Astrocyte of the cerebellum (primary cell): ENCODE results near the gene EIF1B.

Experiments used
- DNase-seq: peaks from one replicate; pipeline ENCODE4 v3.0.0-alpha.2; 2011; ENCODE audit warnings: low read depth
- H3K4me3 ChIP-seq: 2 replicates; pipeline ENCODE4 v1.5.1; 2011; ENCODE audit warnings: mild to moderate bottlenecking, low read depth, low read length, moderate library complexity
- in situ Hi-C: cut with HindIII; loops from 2 replicates; pipeline ENCODE4 v1.10.0; 2017; ENCODE audit warnings: low sequenced_read_pairs
- TF ChIP-seq, protein P1 (sequence below): IDR thresholded peaks from 2 replicates; pipeline ENCODE4 v1.5.1; 2012; ENCODE audit warnings: low read length, low read depth, moderate library complexity, mild to moderate bottlenecking; ENCODE audit errors: missing control alignments

The EIF1B gene

DNA sequence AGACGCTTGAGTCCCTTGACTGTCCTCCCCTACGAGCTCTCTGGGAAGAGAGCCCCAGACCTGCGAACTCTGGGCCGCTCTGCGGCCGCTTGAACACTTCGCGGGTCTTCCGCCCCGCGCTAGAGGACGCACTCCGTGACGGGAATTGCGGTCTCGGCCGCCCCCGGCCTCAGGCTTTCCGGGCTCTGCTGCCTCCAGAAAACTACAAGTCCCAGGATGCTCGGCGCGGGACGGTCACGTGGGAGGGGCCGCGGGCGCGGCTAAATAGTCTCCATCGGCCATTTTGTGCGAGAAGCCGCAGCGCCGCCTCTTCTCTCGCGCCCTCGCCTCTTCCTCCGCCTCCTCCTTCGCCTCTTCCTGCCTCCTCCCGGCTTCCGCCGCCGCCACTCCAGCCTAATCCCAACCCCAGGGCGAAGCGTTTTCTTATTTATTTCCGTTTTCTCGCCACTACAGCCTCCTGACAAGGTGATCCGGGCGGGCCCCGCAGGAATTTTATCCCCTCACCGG lies at the start of gene EIF1B:
TSS of gene EIF1B (plus strand) at position 290 of the 507 bp plus-strand sequence. CDS start 235 bp downstream, outside the sequence.
- peak; percentile 92 for DNase-seq
- TF ChIP-seq, protein P1, sequence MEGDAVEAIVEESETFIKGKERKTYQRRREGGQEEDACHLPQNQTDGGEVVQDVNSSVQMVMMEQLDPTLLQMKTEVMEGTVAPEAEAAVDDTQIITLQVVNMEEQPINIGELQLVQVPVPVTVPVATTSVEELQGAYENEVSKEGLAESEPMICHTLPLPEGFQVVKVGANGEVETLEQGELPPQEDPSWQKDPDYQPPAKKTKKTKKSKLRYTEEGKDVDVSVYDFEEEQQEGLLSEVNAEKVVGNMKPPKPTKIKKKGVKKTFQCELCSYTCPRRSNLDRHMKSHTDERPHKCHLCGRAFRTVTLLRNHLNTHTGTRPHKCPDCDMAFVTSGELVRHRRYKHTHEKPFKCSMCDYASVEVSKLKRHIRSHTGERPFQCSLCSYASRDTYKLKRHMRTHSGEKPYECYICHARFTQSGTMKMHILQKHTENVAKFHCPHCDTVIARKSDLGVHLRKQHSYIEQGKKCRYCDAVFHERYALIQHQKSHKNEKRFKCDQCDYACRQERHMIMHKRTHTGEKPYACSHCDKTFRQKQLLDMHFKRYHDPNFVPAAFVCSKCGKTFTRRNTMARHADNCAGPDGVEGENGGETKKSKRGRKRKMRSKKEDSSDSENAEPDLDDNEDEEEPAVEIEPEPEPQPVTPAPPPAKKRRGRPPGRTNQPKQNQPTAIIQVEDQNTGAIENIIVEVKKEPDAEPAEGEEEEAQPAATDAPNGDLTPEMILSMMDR: peak; percentile 91
- in situ Hi-C loops: no loop called here
- peak within 1 kb of the TSS; percentile 92 for H3K4me3 ChIP-seq

DNA sequence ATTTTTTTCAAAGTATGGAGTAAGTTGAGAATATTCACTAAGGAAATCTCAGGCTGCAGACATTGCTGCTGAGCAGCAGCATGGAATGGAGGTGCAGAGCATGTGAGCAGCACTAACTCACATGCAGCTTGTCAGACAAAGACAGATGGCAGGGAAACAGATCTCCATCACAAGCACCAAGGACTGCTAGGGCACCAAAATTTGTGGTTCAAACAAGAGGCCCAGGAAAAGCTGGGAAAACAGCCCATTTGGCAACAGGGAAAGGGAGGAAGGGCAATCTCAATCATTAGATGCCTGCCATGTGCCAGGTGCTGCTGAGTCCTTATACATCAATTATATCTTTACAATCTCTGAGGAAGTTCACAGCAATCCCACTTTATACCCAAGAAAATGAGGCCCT lies 47.2 kb upstream of the EIF1B start:
- in situ Hi-C loops: no loop called here
- H3K4me3 ChIP-seq: no peak overlapping the region
- TF ChIP-seq, protein P1: no peak
- no peak for DNase-seq

DNA sequence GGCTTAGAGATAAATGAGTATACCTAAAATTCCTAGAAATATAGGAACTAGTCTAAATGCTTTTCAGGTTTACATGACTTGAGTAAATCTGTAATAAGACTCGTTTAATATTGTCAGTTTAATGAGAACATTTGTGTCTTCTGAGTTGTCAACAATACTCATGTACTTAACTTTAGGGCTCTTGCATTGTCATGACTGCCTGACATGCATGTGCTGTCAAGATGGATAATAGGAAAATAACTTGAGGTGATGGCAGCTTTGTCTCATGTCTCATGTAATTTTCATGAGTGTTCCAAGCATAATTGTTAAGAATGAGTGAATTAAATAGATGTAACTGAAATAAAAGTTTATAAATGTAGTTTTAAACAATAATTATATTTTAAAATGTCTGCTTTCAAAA lies 45.1 kb upstream of the EIF1B start:
- H3K4me3 ChIP-seq: no peak overlapping the region
- in situ Hi-C loops: no loop called here
- DNase-seq: no peak
- TF ChIP-seq, protein P1: no peak

DNA sequence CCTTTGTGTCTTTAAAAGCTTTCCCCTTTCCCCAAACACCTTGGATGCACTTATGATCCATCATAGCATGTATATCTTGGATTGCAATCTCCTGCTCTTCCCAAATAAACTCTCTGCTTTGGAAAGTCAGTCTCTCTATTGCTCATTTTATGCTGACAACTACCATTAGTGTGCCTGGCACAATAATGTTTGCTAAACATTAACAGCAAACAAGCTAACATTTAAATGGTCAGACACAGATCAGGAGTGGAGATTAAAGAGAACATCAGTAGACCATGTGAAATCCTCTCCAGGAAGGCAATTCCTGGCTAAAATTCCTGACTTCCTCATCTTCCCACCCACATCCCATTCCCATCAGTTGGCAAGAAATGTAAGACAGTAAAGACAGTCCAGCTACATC lies 44.3 kb upstream of the EIF1B start:
- in situ Hi-C loops: no loop called here
- TF ChIP-seq, protein P1: no peak
- no peak for DNase-seq
- H3K4me3 ChIP-seq: no peak overlapping the region

DNA sequence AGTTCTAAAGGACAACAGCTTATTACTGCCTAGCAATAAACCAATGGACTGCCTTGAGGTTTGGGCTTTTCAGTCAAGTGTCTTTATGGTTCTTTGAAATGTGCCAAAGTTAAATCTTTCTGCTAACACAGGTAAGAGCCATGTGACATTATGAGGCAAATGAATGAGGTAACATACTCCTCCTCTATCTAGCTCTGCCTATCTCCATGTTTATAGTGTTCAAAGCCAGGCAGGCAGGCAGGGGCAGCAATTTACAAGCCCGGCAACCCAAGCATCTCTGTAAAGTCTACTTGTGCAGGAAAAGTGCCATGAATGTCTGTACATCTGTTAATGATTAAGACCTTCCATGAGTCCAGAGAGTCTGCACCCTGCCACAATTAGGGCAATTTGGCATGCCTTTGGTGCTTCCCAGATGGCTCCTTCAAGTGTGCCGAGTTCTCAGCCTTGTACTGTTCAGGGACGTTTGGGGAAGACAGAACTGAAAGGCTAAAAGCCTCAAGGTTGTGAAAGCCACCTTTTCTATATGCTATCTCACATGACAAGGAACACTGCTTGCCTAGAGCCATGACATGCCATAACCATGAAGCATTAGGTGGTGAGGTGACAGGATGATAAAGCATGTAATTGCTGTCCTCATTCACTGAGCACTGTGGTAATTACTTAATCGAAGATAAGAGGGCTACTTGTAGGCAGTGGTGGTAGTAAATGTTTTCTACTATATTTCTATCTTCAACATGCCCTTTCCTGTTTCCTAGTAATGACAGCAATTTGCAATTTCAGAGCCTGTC lies 41.4 kb upstream of the EIF1B start:
- TF ChIP-seq, protein P1: no peak
- H3K4me3 ChIP-seq: no peak overlapping the region
- in situ Hi-C loops: no loop called here
- DNase-seq: no peak

DNA sequence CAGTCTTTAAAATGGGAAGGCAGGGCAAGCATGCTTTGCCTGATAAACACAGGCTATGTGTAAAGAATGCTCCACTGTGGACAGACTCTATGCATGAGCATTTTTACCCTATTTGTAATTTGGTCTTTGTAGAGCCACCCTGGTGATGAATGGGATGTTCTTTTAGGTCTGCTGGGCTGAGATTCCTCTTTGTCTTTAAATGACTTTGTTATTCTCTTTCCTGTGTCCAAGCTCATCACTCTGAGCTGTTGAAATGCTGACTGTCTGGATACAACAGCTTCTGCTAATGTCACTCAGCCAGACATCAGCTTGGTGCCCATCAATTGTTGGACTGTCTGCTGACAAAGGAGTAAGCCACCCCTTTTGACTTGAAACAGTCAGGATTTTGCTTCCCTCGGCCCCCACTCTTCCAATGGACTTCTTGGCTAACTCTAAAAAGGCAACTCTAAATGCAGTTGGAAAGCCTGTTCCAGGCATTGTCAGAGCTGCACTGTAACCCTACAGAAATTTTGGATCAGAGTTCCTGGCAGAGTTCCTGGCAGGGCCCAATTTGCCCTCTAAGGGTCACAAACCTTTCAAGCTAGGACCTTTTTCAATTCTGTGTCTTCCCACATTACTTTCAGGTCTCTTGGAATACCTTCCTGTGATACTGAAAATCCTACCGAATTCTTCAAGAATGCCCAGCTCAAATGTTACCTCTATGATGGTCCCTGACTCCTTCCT lies 40.5 kb upstream of the EIF1B start:
- in situ Hi-C loops: no loop called here

More for the DNA sequence above, 40.5 kb upstream of the EIF1B start:
- TF ChIP-seq, protein P1: no peak
- DNase-seq: no peak
- H3K4me3 ChIP-seq: no peak overlapping the region
